RWPE1 (cell line): ENCODE results near the gene DLGAP4.

Experiments
- CTCF ChIA-PET: fragments of 350-600 bp; sonication (Branson Sonifier 250); formaldehyde crosslinking; extraction: SDS; loops from one replicate; lab custom pipeline; 2021; lab: Yijun Ruan, JAX
- POLR2A ChIA-PET: fragments of 400-600 bp; formaldehyde crosslinking; extraction: SDS; loops from one replicate; lab custom pipeline; 2020; ENCODE audit warnings: antibody characterized with exemption; ENCODE audit not compliant: low non-redundant PET; lab: Yijun Ruan, JAX
- DNase-seq: peaks from one replicate; pipeline ENCODE4 v3.0.0; 2012; ENCODE audit warnings: low spot score
- H3K27ac ChIP-seq: fragments of 450-650 bp; 2 replicates; pipeline ENCODE4 v1.5.1; 2017
- CTCF ChIP-seq: fragments of 450-650 bp; conservative IDR thresholded peaks from 2 replicates; pipeline ENCODE4 v1.5.1; 2017; ENCODE audit warnings: low read depth, mild to moderate bottlenecking

Gene DLGAP4

GRCh38 chr20:36573798-36574365, 267.7 kb downstream of the DLGAP4 start:
- H3K27ac ChIP-seq = peak overlapping the region; percentile 81
- CTCF ChIA-PET = interaction anchor here (0.5 to 1.1 kb wide), 7 partner anchors 25 to 653 kb away, joined by 3 to 5 read pairs (median 4); partner anchors contain the start of gene RAB5IF
- DNase-seq = peak; percentile 49

GRCh38 chr20:36574366-36575135, 268.4 kb downstream of the DLGAP4 start:
- CTCF ChIA-PET = interaction anchor here (0.6 to 1.1 kb wide), 6 partner anchors 24 to 312 kb away, joined by 3 to 8 read pairs (median 4); partner anchors contain the start of gene RAB5IF
- POLR2A ChIA-PET = interaction anchor here (0.6 kb wide), 1 partner anchor 179 kb away, joined by 4 read pairs; no protein-coding TSS in a partner anchor
- DNase-seq = peak; percentile 79
- TF ChIP-seq CTCF = no peak
- peak overlapping the region; percentile 81 for H3K27ac ChIP-seq

More at GRCh38 chr20:36573798-36574365, 267.7 kb downstream of the DLGAP4 start:
- POLR2A ChIA-PET = no interaction called here
- no peak for TF ChIP-seq CTCF

- TF ChIP-seq CTCF = no peak
- peak overlapping the region; percentile 81 for H3K27ac ChIP-seq
- no peak for DNase-seq
- ChIA-PET POLR2A (no interaction called here), CTCF (interaction anchor here (0.5 to 0.7 kb wide), 3 partner anchors 9 to 360 kb away, joined by 3 to 4 read pairs (median 3); no protein-coding TSS in a partner anchor)
Measured at GRCh38 chr20:36576081-36576445, 269.9 kb downstream of the DLGAP4 start.
